ENCODE results near the gene MFAP5. TPM values are rescaled to one million over a fixed set of nuclear protein-coding genes. Genes with fewer than 3 reads are reported as not detected.

MFAP5 gene
- total RNA-seq, 1 experiment from 2014 or later = not detected

DNA sequence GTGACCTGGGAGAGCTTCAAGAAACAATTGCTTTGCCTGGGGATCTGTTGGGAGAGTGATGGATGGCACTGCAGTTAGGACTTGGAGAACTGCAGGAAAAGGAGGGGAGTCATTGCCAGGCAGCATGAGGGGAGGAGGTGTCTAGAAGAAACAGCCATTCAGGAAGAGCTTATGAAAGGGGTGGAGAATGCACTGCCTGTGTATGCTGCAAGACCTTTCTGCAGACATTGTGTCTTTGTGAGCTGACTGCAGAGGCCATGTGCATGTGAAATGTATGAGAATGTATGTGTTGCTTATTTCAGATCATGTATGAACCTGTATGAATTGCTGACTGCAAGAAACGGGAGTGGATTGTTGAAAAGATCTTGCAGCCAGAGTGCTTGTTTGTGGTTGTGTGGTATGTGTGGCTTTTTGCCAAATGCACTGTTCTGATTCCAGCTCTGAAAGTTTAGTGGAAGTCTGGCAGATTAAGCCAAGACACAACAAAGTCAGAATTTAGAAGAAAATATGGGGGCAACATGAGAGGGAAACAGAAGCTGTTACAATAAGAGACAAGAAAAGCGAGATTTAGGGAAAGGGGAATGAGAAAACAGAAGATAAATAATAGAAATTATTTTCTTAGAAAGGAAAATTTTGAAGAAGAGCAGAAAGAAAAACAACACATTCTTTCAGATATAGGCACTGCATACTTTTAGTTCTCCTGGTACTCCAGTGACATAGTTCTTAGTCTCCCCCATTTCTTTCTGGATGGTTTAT is 25.4 kb upstream of the MFAP5 start (continued):
- TF ChIP-seq, protein P1, sequence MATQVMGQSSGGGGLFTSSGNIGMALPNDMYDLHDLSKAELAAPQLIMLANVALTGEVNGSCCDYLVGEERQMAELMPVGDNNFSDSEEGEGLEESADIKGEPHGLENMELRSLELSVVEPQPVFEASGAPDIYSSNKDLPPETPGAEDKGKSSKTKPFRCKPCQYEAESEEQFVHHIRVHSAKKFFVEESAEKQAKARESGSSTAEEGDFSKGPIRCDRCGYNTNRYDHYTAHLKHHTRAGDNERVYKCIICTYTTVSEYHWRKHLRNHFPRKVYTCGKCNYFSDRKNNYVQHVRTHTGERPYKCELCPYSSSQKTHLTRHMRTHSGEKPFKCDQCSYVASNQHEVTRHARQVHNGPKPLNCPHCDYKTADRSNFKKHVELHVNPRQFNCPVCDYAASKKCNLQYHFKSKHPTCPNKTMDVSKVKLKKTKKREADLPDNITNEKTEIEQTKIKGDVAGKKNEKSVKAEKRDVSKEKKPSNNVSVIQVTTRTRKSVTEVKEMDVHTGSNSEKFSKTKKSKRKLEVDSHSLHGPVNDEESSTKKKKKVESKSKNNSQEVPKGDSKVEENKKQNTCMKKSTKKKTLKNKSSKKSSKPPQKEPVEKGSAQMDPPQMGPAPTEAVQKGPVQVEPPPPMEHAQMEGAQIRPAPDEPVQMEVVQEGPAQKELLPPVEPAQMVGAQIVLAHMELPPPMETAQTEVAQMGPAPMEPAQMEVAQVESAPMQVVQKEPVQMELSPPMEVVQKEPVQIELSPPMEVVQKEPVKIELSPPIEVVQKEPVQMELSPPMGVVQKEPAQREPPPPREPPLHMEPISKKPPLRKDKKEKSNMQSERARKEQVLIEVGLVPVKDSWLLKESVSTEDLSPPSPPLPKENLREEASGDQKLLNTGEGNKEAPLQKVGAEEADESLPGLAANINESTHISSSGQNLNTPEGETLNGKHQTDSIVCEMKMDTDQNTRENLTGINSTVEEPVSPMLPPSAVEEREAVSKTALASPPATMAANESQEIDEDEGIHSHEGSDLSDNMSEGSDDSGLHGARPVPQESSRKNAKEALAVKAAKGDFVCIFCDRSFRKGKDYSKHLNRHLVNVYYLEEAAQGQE (IDR thresholded peaks at IDR 0.05; ENCODE audit: low read depth) = no peak
- no peak for TF ChIP-seq ELF1 (IDR thresholded peaks at IDR 0.05; ENCODE audit: borderline replicate concordance, low read depth)

DNA sequence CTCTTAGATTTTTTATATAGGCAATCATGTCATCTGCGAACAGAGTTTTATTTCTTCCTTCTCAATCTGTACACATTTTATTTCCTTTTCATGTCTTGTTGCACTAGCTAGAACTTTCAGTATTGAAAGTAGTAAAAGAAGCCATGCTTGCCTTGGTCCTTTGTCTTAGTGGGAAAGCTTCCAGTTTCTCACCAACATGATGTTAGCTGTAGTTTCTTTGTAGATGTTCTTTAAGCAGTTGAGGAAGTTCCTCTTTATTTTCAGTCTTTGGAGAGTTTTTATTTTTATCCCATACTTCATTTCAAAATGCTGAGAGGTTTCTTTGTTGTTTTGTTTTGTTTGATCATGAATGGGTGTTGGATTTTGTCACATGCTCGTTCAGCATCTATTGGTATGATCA is 22.4 kb upstream of the MFAP5 start:
- RAD21 ChIA-PET (ENCODE audit: low non-redundant PET in 1 of 2, low total read pairs in 2 of 2, uncharacterized antibody in 2 of 2, unreplicated experiment in 2 of 2) = no interaction called here
- Histone ChIP-seq H3K9me3 (ENCODE audit: control insufficient read depth in 1 of 2, insufficient read depth in 1 of 2, low read depth in 1 of 2, low read length in 2 of 2) (no peaks in the 10 kb centered on the region), H3K36me3 (ENCODE audit: control insufficient read depth in 1 of 2, insufficient read depth in 2 of 2, low read length in 2 of 2) (no peaks in the 10 kb centered on the region), H3K4me2 (ENCODE audit: low read length) (no peak overlapping the region), H3K4me3 (replicated peaks in 1 of 2; ENCODE audit: low read depth in 1 of 2, low read length in 2 of 2) (no peak overlapping the region), H3K27me3 (ENCODE audit: insufficient read depth, low read length) (0 out of 2 replicates have a peak, but pooled peaks cover 12% of the 10 kb centered on the region), H3K79me2 (ENCODE audit: insufficient read depth, low read length) (no peaks in the 10 kb centered on the region), H3K4me1 (ENCODE audit: control insufficient read depth in 1 of 2, insufficient read depth in 2 of 2, low read length in 2 of 2) (peaks cover 6 to 12% of the 10 kb centered on the region in 2 experiments; a peak in 3 of 4 replicates), H4K20me1 (ENCODE audit: insufficient read depth) (no peaks in the 10 kb centered on the region), H3K27ac (ENCODE audit: low read depth, low read length) (no peak overlapping the region), H3K9me2 (ENCODE audit: insufficient read depth) (no peaks in the 10 kb centered on the region), H3K9ac (ENCODE audit: low read length) (no peak overlapping the region), H2AFZ (ENCODE audit: low read depth, low read length, poor library complexity, severe bottlenecking) (peak overlapping the region; percentile 16)
- POLR2A ChIA-PET = no interaction called here
- TF ChIP-seq RAD21 (IDR thresholded peaks at IDR 0.05; ENCODE audit: low read depth) = no peak
- TF ChIP-seq, protein P2, sequence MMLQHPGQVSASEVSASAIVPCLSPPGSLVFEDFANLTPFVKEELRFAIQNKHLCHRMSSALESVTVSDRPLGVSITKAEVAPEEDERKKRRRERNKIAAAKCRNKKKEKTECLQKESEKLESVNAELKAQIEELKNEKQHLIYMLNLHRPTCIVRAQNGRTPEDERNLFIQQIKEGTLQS (IDR thresholded peaks at IDR 0.05) = no peak
- TF ChIP-seq, protein P3, sequence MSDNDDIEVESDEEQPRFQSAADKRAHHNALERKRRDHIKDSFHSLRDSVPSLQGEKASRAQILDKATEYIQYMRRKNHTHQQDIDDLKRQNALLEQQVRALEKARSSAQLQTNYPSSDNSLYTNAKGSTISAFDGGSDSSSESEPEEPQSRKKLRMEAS (IDR thresholded peaks at IDR 0.05) = no peak
- TF ChIP-seq ZFX (IDR thresholded peaks at IDR 0.05) = no peak
- BruUV-seq (replicated peaks) = no TSS peak
- CTCF ChIA-PET = interaction anchor here (1.2 to 2.7 kb wide), 2 partner anchors 175 to 364 kb away, joined by 3 to 8 read pairs; no protein-coding TSS in a partner anchor
- no peak for ATAC-seq
- intact Hi-C loops (cut with micrococcal nuclease) = no loop called here
- no peak for DNase-seq (ENCODE audit: low read depth, low spot score)
